Nephron (organoid): Measurements from ENCODE around the gene CREB5.
A peak's percentile ranks its signal among the peaks of the same experiment; 100 is the strongest.

Experiments
- H3K27ac Mint-ChIP-seq, 3 experiments: 2 replicates each; pipeline ENCODE4 v1.8.0; 2020; ENCODE audit warnings: mixed read lengths in 3 of 3, mild to moderate bottlenecking in 2 of 3, moderate library complexity in 1 of 3
- H3K27me3 Mint-ChIP-seq: 2 replicates; pipeline ENCODE4 v1.8.0; 2021; ENCODE audit warnings: low read depth, mild to moderate bottlenecking, moderate library complexity, mixed read lengths
- H3K36me3 Mint-ChIP-seq: 2 replicates; pipeline ENCODE4 v1.8.0; 2020; ENCODE audit warnings: low read depth, mixed read lengths
- H3K4me1 Mint-ChIP-seq: 2 replicates; pipeline ENCODE4 v1.8.0; 2020; ENCODE audit warnings: mixed read lengths
- H3K4me3 Mint-ChIP-seq, 3 experiments: 2 replicates each; pipeline ENCODE4 v1.8.0; 2020; ENCODE audit warnings: mild to moderate bottlenecking in 3 of 3, mixed read lengths in 3 of 3, moderate library complexity in 2 of 3
- H3K9me3 Mint-ChIP-seq: 2 replicates; pipeline ENCODE4 v1.8.0; 2020; ENCODE audit warnings: mixed read lengths
- CTCF ChIP-seq, 3 experiments: fragments of 200-600 bp; sonication (generic); IDR thresholded peaks; one replicate each; pipeline ENCODE4 v1.5.0; 2021; ENCODE audit warnings: antibody characterized with exemption in 3 of 3; ENCODE audit not compliant: unreplicated experiment in 3 of 3

The CREB5 gene

GRCh38 chr7:28687537-28687936, 275.2 kb downstream of the CREB5 start:
- Mint-ChIP-seq H3K9me3 (no peaks in the 10 kb centered on the region), H3K4me1 (peaks cover 7% of the 10 kb centered on the region)

GRCh38 chr7:28688174-28688573, 275.9 kb downstream of the CREB5 start:
- Mint-ChIP-seq H3K27me3 (peaks cover 8% of the 10 kb centered on the region), H3K4me3 (peak overlapping the region in 2 of 3 experiments; percentile 48 to 50), H3K4me1 (peaks cover 1% of the 10 kb centered on the region)

More at GRCh38 chr7:28687537-28687936, 275.2 kb downstream of the CREB5 start:
- Mint-ChIP-seq H3K36me3 (no peaks in the 10 kb centered on the region), H3K27ac (no peak overlapping the region), H3K4me3 (no peak overlapping the region), H3K27me3 (peaks cover 13% of the 10 kb centered on the region)
- no peak for TF ChIP-seq CTCF (IDR thresholded peaks at IDR 0.05; ENCODE audit: unreplicated experiment in 3 of 3)

GRCh38 chr7:28688651-28689050, 276.3 kb downstream of the CREB5 start:
- Mint-ChIP-seq H3K4me1 (no peaks in the 10 kb centered on the region), H3K9me3 (no peaks in the 10 kb centered on the region), H3K27ac (peak overlapping the region in 2 of 3 experiments; percentile 33 to 75), H3K36me3 (no peaks in the 10 kb centered on the region), H3K4me3 (peak overlapping the region in 2 of 3 experiments; percentile 14 to 31), H3K27me3 (peaks cover 7% of the 10 kb centered on the region)
- no peak for TF ChIP-seq CTCF (IDR thresholded peaks at IDR 0.05; ENCODE audit: unreplicated experiment in 3 of 3)

More at GRCh38 chr7:28688174-28688573, 275.9 kb downstream of the CREB5 start:
- Mint-ChIP-seq H3K36me3 (no peaks in the 10 kb centered on the region), H3K9me3 (no peaks in the 10 kb centered on the region), H3K27ac (peak overlapping the region in 2 of 3 experiments; percentile 33 to 75)
- no peak for TF ChIP-seq CTCF (IDR thresholded peaks at IDR 0.05; ENCODE audit: unreplicated experiment in 3 of 3)

- no peak overlapping the region for H3K4me3 Mint-ChIP-seq
- H3K9me3 Mint-ChIP-seq = no peaks in the 10 kb centered on the region
- H3K27ac Mint-ChIP-seq = peak overlapping the region; percentile 56 to 94 (median 73)
- H3K4me1 Mint-ChIP-seq = peaks cover 33% of the 10 kb centered on the region
- peaks cover 9% of the 10 kb centered on the region for H3K27me3 Mint-ChIP-seq
- H3K36me3 Mint-ChIP-seq = no peaks in the 10 kb centered on the region
- no peak for TF ChIP-seq CTCF (IDR thresholded peaks at IDR 0.05; ENCODE audit: unreplicated experiment in 3 of 3)
Observed at GRCh38 chr7:28695300-28696295, 283.3 kb downstream of the CREB5 start.

GRCh38 chr7:28697913-28698563, 285.7 kb downstream of the CREB5 start:
- no peak overlapping the region for H3K4me3 Mint-ChIP-seq
- no peak for TF ChIP-seq CTCF (IDR thresholded peaks at IDR 0.05; ENCODE audit: unreplicated experiment in 3 of 3)
- H3K9me3 Mint-ChIP-seq = peaks cover 3% of the 10 kb centered on the region
- H3K36me3 Mint-ChIP-seq = peaks cover 3% of the 10 kb centered on the region
- peaks cover 55% of the 10 kb centered on the region for H3K4me1 Mint-ChIP-seq
- H3K27ac Mint-ChIP-seq = peak overlapping the region in 1 of 3 experiments; percentile 40
- H3K27me3 Mint-ChIP-seq = peaks cover 4% of the 10 kb centered on the region
